ENCODE measurements around the gene PRKCA. TPM values are rescaled to one million over a fixed set of nuclear protein-coding genes. Genes with fewer than 3 reads are reported as not detected.

PRKCA gene
- total RNA-seq, 1 experiment from 2014 or later, result 22.6 TPM

DNA sequence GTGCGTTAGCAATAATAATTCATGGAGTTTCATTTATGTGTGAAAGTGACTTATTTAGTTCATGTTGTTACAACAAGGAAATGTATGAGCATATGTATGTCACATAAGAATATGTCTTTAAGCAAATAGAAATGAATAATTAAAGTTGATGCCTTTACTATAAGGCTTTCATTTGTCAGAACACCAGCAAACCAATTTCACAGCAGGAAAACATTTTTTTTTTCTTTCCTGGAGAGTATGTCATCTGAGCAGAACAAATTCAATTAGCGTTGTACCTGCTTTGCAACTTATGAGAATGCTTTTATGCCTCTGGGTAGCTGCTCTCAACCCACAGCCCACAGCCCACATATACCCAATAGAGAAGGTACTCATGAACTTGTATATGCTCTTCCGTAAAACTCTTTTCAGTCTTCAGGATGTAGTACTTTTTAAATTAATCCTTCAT, 46.9 kb upstream of the PRKCA start:
- no peaks in the 10 kb centered on the region for H3K9me3 ChIP-seq (ENCODE audit: low read length)
- POLR2A ChIA-PET (ENCODE audit: unreplicated experiment), result no interaction called here
- no peak overlapping the region for H3K4me3 ChIP-seq (ENCODE audit: low read length)
- peaks cover 8% of the 10 kb centered on the region for H3K4me1 ChIP-seq (ENCODE audit: insufficient read depth, low read length)
- intact Hi-C loops (cut with micrococcal nuclease), result loop anchor here (1.0 to 5.0 kb wide), 7 partner anchors 19 to 418 kb away; no protein-coding TSS in a partner anchor
- no peaks in the 10 kb centered on the region for H3K27me3 ChIP-seq (ENCODE audit: low read length)
- ATAC-seq (peak; percentile 30; the same call in 1 of the 2 replicates), DNase-seq (no peak)
- peak overlapping the region; percentile 41 for H3K4me2 ChIP-seq (ENCODE audit: low read length)
- H3K27ac ChIP-seq (ENCODE audit: low read length), result no peak overlapping the region
- no peaks in the 10 kb centered on the region for H3K9me2 ChIP-seq (replicated peaks; ENCODE audit: low read length)
- TF ChIP-seq, protein P1, sequence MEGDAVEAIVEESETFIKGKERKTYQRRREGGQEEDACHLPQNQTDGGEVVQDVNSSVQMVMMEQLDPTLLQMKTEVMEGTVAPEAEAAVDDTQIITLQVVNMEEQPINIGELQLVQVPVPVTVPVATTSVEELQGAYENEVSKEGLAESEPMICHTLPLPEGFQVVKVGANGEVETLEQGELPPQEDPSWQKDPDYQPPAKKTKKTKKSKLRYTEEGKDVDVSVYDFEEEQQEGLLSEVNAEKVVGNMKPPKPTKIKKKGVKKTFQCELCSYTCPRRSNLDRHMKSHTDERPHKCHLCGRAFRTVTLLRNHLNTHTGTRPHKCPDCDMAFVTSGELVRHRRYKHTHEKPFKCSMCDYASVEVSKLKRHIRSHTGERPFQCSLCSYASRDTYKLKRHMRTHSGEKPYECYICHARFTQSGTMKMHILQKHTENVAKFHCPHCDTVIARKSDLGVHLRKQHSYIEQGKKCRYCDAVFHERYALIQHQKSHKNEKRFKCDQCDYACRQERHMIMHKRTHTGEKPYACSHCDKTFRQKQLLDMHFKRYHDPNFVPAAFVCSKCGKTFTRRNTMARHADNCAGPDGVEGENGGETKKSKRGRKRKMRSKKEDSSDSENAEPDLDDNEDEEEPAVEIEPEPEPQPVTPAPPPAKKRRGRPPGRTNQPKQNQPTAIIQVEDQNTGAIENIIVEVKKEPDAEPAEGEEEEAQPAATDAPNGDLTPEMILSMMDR (conservative IDR thresholded peaks at IDR 0.05; ENCODE audit: low read depth, low read length), result no peak
- TF ChIP-seq EZH2 (IDR thresholded peaks at IDR 0.05; ENCODE audit: low read length, unreplicated experiment) (no peak), EZH2phosphoT487 (IDR thresholded peaks at IDR 0.05; ENCODE audit: borderline replicate concordance, low read length) (no peak)
- no TSS peak for BruUV-seq (replicated peaks)
- H2AFZ ChIP-seq (ENCODE audit: low read length), result no peak overlapping the region
- H3K79me2 ChIP-seq (ENCODE audit: low read length), result no peaks in the 10 kb centered on the region
- H4K20me1 ChIP-seq (ENCODE audit: low read length), result no peaks in the 10 kb centered on the region
- CTCF ChIA-PET, result interaction anchor here (0.5 to 2.0 kb wide), 4 partner anchors 20 to 418 kb away, joined by 3 to 6 read pairs (median 4); no protein-coding TSS in a partner anchor
- H3K9ac ChIP-seq (ENCODE audit: low read length), result no peak overlapping the region
- no peaks in the 10 kb centered on the region for H3K36me3 ChIP-seq (ENCODE audit: low read depth, low read length)
- no peaks in the 10 kb centered on the region for H3F3A ChIP-seq (ENCODE audit: low read length, unreplicated experiment)

DNA sequence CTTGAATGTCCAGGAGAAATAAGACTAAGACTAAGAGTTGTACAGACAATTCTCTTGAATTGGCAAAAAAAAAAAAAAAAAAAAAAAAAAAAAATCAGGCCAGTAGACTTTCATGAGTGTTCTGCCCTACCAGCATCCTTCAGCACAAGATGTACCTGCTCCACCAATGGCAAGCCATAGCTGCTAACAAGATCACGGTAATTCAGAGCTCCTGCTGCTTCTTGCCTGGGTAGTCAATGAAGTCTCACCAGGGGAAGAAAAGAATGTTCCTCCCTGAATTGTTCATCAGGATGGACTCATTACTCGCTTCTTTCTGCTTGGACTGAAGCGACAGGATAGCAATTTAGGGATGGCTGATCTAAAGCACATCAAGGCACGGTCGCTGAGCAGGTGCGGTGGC, 42.1 kb upstream of the PRKCA start:
- Histone ChIP-seq H3K36me3 (ENCODE audit: low read depth, low read length) (no peaks in the 10 kb centered on the region), H3F3A (ENCODE audit: low read length, unreplicated experiment) (no peaks in the 10 kb centered on the region), H3K4me2 (ENCODE audit: low read length) (no peak overlapping the region), H2AFZ (ENCODE audit: low read length) (no peak overlapping the region), H3K9me3 (ENCODE audit: low read length) (no peaks in the 10 kb centered on the region), H3K4me1 (ENCODE audit: insufficient read depth, low read length) (peaks cover 6% of the 10 kb centered on the region), H3K79me2 (ENCODE audit: low read length) (no peaks in the 10 kb centered on the region), H3K27me3 (ENCODE audit: low read length) (no peaks in the 10 kb centered on the region), H3K27ac (ENCODE audit: low read length) (no peak overlapping the region), H3K9me2 (replicated peaks; ENCODE audit: low read length) (no peaks in the 10 kb centered on the region), H3K4me3 (ENCODE audit: low read length) (no peak overlapping the region), H3K9ac (ENCODE audit: low read length) (no peak overlapping the region), H4K20me1 (ENCODE audit: low read length) (no peaks in the 10 kb centered on the region)
- POLR2A ChIA-PET (ENCODE audit: unreplicated experiment), result no interaction called here
- intact Hi-C loops (cut with micrococcal nuclease), result no loop called here
- TF ChIP-seq, protein P1 (conservative IDR thresholded peaks at IDR 0.05; ENCODE audit: low read depth, low read length), result no peak
- TF ChIP-seq EZH2phosphoT487 (IDR thresholded peaks at IDR 0.05; ENCODE audit: borderline replicate concordance, low read length) (no peak), EZH2 (IDR thresholded peaks at IDR 0.05; ENCODE audit: low read length, unreplicated experiment) (no peak)
- BruUV-seq (replicated peaks), result no TSS peak
- CTCF ChIA-PET, result no interaction called here
- DNase-seq (no peak), ATAC-seq (no peak)

DNA sequence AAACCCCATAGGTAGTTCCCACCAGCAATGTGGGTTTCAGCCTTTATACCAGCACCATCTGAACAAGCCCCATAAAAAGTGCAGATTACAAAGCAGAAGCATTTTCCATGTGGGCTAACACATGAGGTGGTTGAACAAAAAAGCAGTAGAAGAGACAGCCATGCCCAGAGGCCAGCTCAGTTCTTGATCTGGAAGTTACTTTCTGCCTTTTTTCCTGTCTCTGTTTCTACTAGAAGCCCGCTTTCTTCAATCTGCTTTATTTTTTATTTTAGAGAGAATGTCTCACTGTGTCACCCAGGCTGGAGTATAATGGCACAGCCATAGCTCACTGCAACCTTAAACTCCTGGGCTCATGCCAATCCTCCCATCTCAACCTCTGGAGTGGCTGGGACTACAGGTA, 41.7 kb upstream of the PRKCA start:
- TF ChIP-seq EZH2phosphoT487 (IDR thresholded peaks at IDR 0.05; ENCODE audit: borderline replicate concordance, low read length), result no peak
- no peak for TF ChIP-seq EZH2 (IDR thresholded peaks at IDR 0.05; ENCODE audit: low read length, unreplicated experiment)
- TF ChIP-seq, protein P1 (conservative IDR thresholded peaks at IDR 0.05; ENCODE audit: low read depth, low read length), result no peak
- H2AFZ ChIP-seq (ENCODE audit: low read length), result no peak overlapping the region
- no peaks in the 10 kb centered on the region for H3K9me3 ChIP-seq (ENCODE audit: low read length)
- H3K79me2 ChIP-seq (ENCODE audit: low read length), result no peaks in the 10 kb centered on the region
- no peak overlapping the region for H3K4me3 ChIP-seq (ENCODE audit: low read length)
- H3F3A ChIP-seq (ENCODE audit: low read length, unreplicated experiment), result no peaks in the 10 kb centered on the region
- no peaks in the 10 kb centered on the region for H3K9me2 ChIP-seq (replicated peaks; ENCODE audit: low read length)
- no peaks in the 10 kb centered on the region for H3K27me3 ChIP-seq (ENCODE audit: low read length)
- peaks cover 2% of the 10 kb centered on the region for H3K4me1 ChIP-seq (ENCODE audit: insufficient read depth, low read length)
- H4K20me1 ChIP-seq (ENCODE audit: low read length), result no peaks in the 10 kb centered on the region
- BruUV-seq (replicated peaks), result no TSS peak
- ATAC-seq (no peak), DNase-seq (no peak)
- CTCF ChIA-PET, result no interaction called here
- POLR2A ChIA-PET (ENCODE audit: unreplicated experiment), result no interaction called here
- no peak overlapping the region for H3K27ac ChIP-seq (ENCODE audit: low read length)
- no peak overlapping the region for H3K9ac ChIP-seq (ENCODE audit: low read length)
- H3K36me3 ChIP-seq (ENCODE audit: low read depth, low read length), result no peaks in the 10 kb centered on the region
- intact Hi-C loops (cut with micrococcal nuclease), result no loop called here
- no peak overlapping the region for H3K4me2 ChIP-seq (ENCODE audit: low read length)
